DND-41 (cell line): ENCODE results near the gene PLEKHB1.
"Not testable (repeated sequence)": the region's sequence is repeated elsewhere in the genome, so short reads cannot be mapped to it uniquely, and the experiment has no call there.

Experiments
- EZH2 ChIP-seq: IDR thresholded peaks from 3 replicates; pipeline ENCODE4 v1.6.1; 2012; ENCODE audit warnings: borderline replicate concordance, low read depth, mild to moderate bottlenecking, moderate library complexity, low read length, inconsistent platforms; ENCODE audit not compliant: severe bottlenecking
- TF ChIP-seq, protein P1 (sequence below): IDR thresholded peaks from 2 replicates; pipeline ENCODE4 v1.5.1; 2012; ENCODE audit warnings: borderline replicate concordance, low read length, moderate library complexity, mild to moderate bottlenecking; ENCODE audit not compliant: poor library complexity, severe bottlenecking; ENCODE audit errors: extremely low read depth

DNA sequence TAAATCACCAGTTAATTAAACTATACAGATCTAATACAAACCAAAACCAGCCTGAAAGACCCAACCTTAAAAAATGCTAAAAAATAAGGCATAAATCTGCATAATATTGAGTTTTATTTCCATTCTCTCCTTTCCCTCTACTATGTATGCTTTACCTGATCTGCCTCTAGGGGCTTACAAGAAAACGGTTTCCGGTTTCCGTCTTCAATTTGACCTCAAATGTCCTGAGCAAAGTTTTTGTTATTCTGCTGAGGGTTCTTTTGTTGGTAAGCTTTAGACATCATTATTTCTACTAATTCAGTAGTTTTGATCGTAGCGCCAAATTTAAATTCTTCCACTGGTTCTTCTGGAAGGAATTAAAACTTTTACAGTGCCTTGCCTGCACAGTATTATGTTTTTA is 30.2 kb downstream of the PLEKHB1 start:
- TF ChIP-seq, protein P1, sequence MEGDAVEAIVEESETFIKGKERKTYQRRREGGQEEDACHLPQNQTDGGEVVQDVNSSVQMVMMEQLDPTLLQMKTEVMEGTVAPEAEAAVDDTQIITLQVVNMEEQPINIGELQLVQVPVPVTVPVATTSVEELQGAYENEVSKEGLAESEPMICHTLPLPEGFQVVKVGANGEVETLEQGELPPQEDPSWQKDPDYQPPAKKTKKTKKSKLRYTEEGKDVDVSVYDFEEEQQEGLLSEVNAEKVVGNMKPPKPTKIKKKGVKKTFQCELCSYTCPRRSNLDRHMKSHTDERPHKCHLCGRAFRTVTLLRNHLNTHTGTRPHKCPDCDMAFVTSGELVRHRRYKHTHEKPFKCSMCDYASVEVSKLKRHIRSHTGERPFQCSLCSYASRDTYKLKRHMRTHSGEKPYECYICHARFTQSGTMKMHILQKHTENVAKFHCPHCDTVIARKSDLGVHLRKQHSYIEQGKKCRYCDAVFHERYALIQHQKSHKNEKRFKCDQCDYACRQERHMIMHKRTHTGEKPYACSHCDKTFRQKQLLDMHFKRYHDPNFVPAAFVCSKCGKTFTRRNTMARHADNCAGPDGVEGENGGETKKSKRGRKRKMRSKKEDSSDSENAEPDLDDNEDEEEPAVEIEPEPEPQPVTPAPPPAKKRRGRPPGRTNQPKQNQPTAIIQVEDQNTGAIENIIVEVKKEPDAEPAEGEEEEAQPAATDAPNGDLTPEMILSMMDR, result not testable (repeated sequence)
- not testable (repeated sequence) for TF ChIP-seq EZH2
